H1 (cell line): ENCODE results near the gene PXDC1. TPM values are rescaled to one million over a fixed set of nuclear protein-coding genes. Genes with fewer than 3 reads are reported as not detected.

Experiments used
- CTCF ChIA-PET: fragments of 300-600 bp; sonication (Branson Sonifier 250); formaldehyde crosslinking; loops from one replicate; lab custom pipeline; 2021; ENCODE audit not compliant: partially characterized antibody; lab: Charles Lee
- POLR2A ChIA-PET: fragments of 300-600 bp; sonication (Branson Sonifier 250); formaldehyde crosslinking; loops from one replicate; lab custom pipeline; 2021; ENCODE audit warnings: inconsistent platforms; ENCODE audit not compliant: partially characterized antibody; lab: Charles Lee
- DNase-seq, 2 experiments: peaks; one replicate each; pipeline versions ENCODE4 v3.0.0 to v3.0.0-alpha.2; 2010 to 2022; ENCODE audit warnings: low spot score in 2 of 2, low read depth in 1 of 2, mixed read lengths in 1 of 2
- FAIRE-seq: peaks from 2 replicates; lab custom pipeline; 2011; peaks lifted over from hg19 to GRCh38; lab: Jason Lieb, UNC
- H2AFZ ChIP-seq: 2 replicates; pipeline ENCODE4 v1.8.1; 2012; ENCODE audit warnings: low read length, inconsistent platforms
- H2AK5ac ChIP-seq: 2 replicates; pipeline ENCODE4 v1.6.1; 2013; ENCODE audit warnings: low read depth, low read length
- H2BK120ac ChIP-seq: replicated peaks from 2 replicates; pipeline ENCODE3; 2013; ENCODE audit warnings: low read depth, low read length, inconsistent platforms
- H2BK12ac ChIP-seq: 2 replicates; pipeline ENCODE4 v1.6.1; 2013; ENCODE audit warnings: low read depth, low read length
- H2BK15ac ChIP-seq: 2 replicates; pipeline ENCODE4 v1.6.1; 2013; ENCODE audit warnings: low read length
- H2BK20ac ChIP-seq: 2 replicates; pipeline ENCODE4 v1.6.1; 2013; ENCODE audit warnings: low read length
- H2BK5ac ChIP-seq: 2 replicates; pipeline ENCODE4 v1.6.1; 2013; ENCODE audit warnings: low read depth, low read length
- H3K14ac ChIP-seq: 2 replicates; pipeline ENCODE4 v1.6.1; 2013; ENCODE audit warnings: inconsistent platforms; ENCODE audit not compliant: insufficient read length
- H3K18ac ChIP-seq: 2 replicates; pipeline ENCODE4 v1.6.1; 2013; ENCODE audit warnings: low read length; ENCODE audit errors: extremely low read depth
- H3K23ac ChIP-seq: 2 replicates; pipeline ENCODE4 v1.6.1; 2013; ENCODE audit warnings: inconsistent platforms; ENCODE audit not compliant: insufficient read length
- H3K23me2 ChIP-seq: 2 replicates; pipeline ENCODE4 v1.6.1; 2013; ENCODE audit warnings: low read depth, low read length
- H3K27ac ChIP-seq: 2 replicates; pipeline ENCODE4 v1.6.1; 2011; ENCODE audit warnings: low read depth, low read length, inconsistent platforms
- H3K27me3 ChIP-seq, 4 experiments: replicated peaks in 1 of 4; 1 replicate in 1 of 4; 2 replicates in 3 of 4; pipeline versions ENCODE4 v1.6.1 to v1.8.1; 2011 to 2013; ENCODE audit warnings: low read length in 3 of 4, mild to moderate bottlenecking in 3 of 4, inconsistent platforms in 2 of 4, mixed read lengths in 2 of 4, moderate library complexity in 1 of 4; ENCODE audit not compliant: control insufficient read depth in 3 of 4, insufficient read depth in 3 of 4; ENCODE audit errors: extremely low read depth in 1 of 4
- H3K36me3 ChIP-seq, 4 experiments: 2 replicates each; pipeline versions ENCODE4 v1.6.1 to v1.8.1; 2011 to 2013; ENCODE audit warnings: mild to moderate bottlenecking in 4 of 4, low read length in 3 of 4, moderate library complexity in 2 of 4, control low read depth in 1 of 4, inconsistent platforms in 1 of 4; ENCODE audit not compliant: insufficient read depth in 4 of 4, control insufficient read depth in 2 of 4
- H3K4ac ChIP-seq: replicated peaks from 2 replicates; pipeline ENCODE3; 2013; ENCODE audit warnings: low read length, low read depth, mixed read lengths, inconsistent platforms; ENCODE audit not compliant: insufficient read length
- H3K4me1 ChIP-seq, 4 experiments: replicated peaks in 1 of 4; 1 replicate in 1 of 4; 2 replicates in 3 of 4; pipeline versions ENCODE4 v1.6.1 to v1.8.1; 2011 to 2013; ENCODE audit warnings: low read length in 3 of 4, inconsistent platforms in 2 of 4, mixed read lengths in 1 of 4; ENCODE audit not compliant: insufficient read depth in 4 of 4, control insufficient read depth in 3 of 4
- H3K4me2 ChIP-seq, 2 experiments: 2 replicates each; pipeline versions ENCODE4 v1.6.1 to v1.8.1; 2011 to 2013; ENCODE audit warnings: low read depth in 2 of 2, low read length in 2 of 2, control low read depth in 1 of 2, inconsistent platforms in 1 of 2, mild to moderate bottlenecking in 1 of 2; ENCODE audit not compliant: insufficient read depth in 1 of 2
- H3K4me3 ChIP-seq, 4 experiments: fragments of 200-600, 300-600 bp in 1 of 4; sonication (generic), shearing (Covaris generic), sonication (Bioruptor Twin) in 1 of 4; 2 replicates each; pipeline versions ENCODE4 v1.5.1 to v1.8.1; 2011 to 2016; ENCODE audit warnings: low read length in 4 of 4, low read depth in 3 of 4, control low read depth in 2 of 4, inconsistent platforms in 2 of 4, mild to moderate bottlenecking in 2 of 4, mixed read lengths in 1 of 4, moderate library complexity in 1 of 4; ENCODE audit not compliant: insufficient read depth in 2 of 4; ENCODE audit errors: extremely low read depth in 1 of 4
- H3K56ac ChIP-seq: replicated peaks from 2 replicates; pipeline ENCODE3; 2013; ENCODE audit warnings: low read depth, mild to moderate bottlenecking, mixed read lengths, low read length, inconsistent platforms; ENCODE audit not compliant: insufficient read length
- H3K79me1 ChIP-seq: 2 replicates; pipeline ENCODE4 v1.6.1; 2013; ENCODE audit warnings: low read depth, low read length, control low read depth
- H3K79me2 ChIP-seq, 2 experiments: 2 replicates each; pipeline versions ENCODE4 v1.6.1 to v1.8.1; 2012 to 2013; ENCODE audit warnings: low read length in 2 of 2, mild to moderate bottlenecking in 2 of 2, inconsistent platforms in 1 of 2; ENCODE audit not compliant: insufficient read depth in 2 of 2, control insufficient read depth in 1 of 2
- H3K9ac ChIP-seq, 4 experiments: replicated peaks in 1 of 4; 1 replicate in 1 of 4; 2 replicates in 3 of 4; pipeline versions ENCODE4 v1.6.1 to v1.8.1; 2011 to 2013; ENCODE audit warnings: low read depth in 3 of 4, low read length in 3 of 4, control low read depth in 2 of 4, mild to moderate bottlenecking in 2 of 4, moderate library complexity in 2 of 4, inconsistent platforms in 1 of 4; ENCODE audit errors: extremely low read depth in 1 of 4
- H3K9me3 ChIP-seq, 2 experiments: 2 replicates each; pipeline versions ENCODE4 v1.6.1 to v1.8.1; 2012 to 2013; ENCODE audit warnings: mild to moderate bottlenecking in 2 of 2, moderate library complexity in 2 of 2, control low read depth in 1 of 2, inconsistent platforms in 1 of 2, low read depth in 1 of 2, low read length in 1 of 2, mixed read lengths in 1 of 2; ENCODE audit not compliant: insufficient read depth in 2 of 2
- H4K20me1 ChIP-seq, 2 experiments: replicated peaks in 1 of 2; 2 replicates each; pipeline versions ENCODE3 to v1.8.1; 2011 to 2013; ENCODE audit warnings: inconsistent platforms in 2 of 2, low read length in 2 of 2, mild to moderate bottlenecking in 1 of 2; ENCODE audit not compliant: insufficient read depth in 2 of 2, control insufficient read depth in 1 of 2
- H4K5ac ChIP-seq: 2 replicates; pipeline ENCODE4 v1.6.1; 2013; ENCODE audit warnings: low read length, low read depth, mixed read lengths, inconsistent platforms; ENCODE audit not compliant: insufficient read length
- H4K8ac ChIP-seq: 2 replicates; pipeline ENCODE4 v1.8.0; 2013; ENCODE audit warnings: mild to moderate bottlenecking, moderate library complexity, low read length, inconsistent platforms; ENCODE audit not compliant: insufficient read depth; ENCODE audit errors: extremely low read depth
- H4K91ac ChIP-seq: replicated peaks from 2 replicates; pipeline ENCODE3; 2013; ENCODE audit warnings: low read length, mixed read lengths, inconsistent platforms; ENCODE audit not compliant: insufficient read length
- PHF8 ChIP-seq: fragments of 200-600 bp; sonication (generic); conservative IDR thresholded peaks from 2 replicates; pipeline ENCODE4 v1.7.1; 2012; ENCODE audit warnings: low read depth, mild to moderate bottlenecking, inconsistent platforms, low read length, moderate library complexity
- WGBS, 2 experiments: shearing (Covaris generic) in 1 of 2; methylation state at CpG; one replicate each; pipeline versions ENCODE4 v1.1.6 to v1.1.7; 2013 to 2015; ENCODE audit warnings: low lambda C conversion rate in 2 of 2, mixed read lengths in 2 of 2, inconsistent platforms in 1 of 2, low coverage in 1 of 2, missing lambda C conversion rate in 1 of 2; ENCODE audit not compliant: insufficient replicate concordance in 2 of 2, insufficient coverage in 1 of 2, insufficient read length in 1 of 2; ENCODE audit errors: extremely low coverage in 1 of 2, missing lambda C conversion rate in 1 of 2; 5-methylcytosine and 5-hydroxymethylcytosine counted together
- polyA plus RNA-seq, 7 experiments: library from polyadenylated mRNA; depleted of rRNA in 3 of 7; stranded (reverse) in 5 of 7; unstranded in 2 of 7; fragments of >200 nt in 5 of 7; fragments of 200-250 nt in 2 of 7; gene quantifications; 1 replicate in 5 of 7; 2 replicates in 1 of 7; 4 replicates in 1 of 7; pipeline versions ENCODE4 v1.2.1 to v1.2.3, GENCODE V29; 2011 to 2013; ENCODE audit warnings: missing spikeins in 2 of 7, mixed read lengths in 2 of 7
- total RNA-seq: library from RNA; stranded (reverse); fragmentation: NEBNext Ultra II Directional; extraction: Animal tissue kit (Norgen Biotek cat#: 25700); gene quantifications from 2 replicates; pipeline ENCODE4 v1.2.1, GENCODE V29; 2021

PXDC1 gene
- total and polyA plus RNA-seq, 2 of the 8 experiments (the other 6 are each of a cell fraction or from before 2014, with no cell fraction given), result 1.7 to 2.0 TPM

GRCh38 chr6:3735029-3735605 is 16.4 kb downstream of the PXDC1 start:
- Histone ChIP-seq H2BK20ac (no peak overlapping the region), H4K5ac (no peak overlapping the region), H3K79me1 (no peaks in the 10 kb centered on the region), H3K4ac (no peak overlapping the region), H3K9ac (no peak overlapping the region), H3K9me3 (peaks cover 0 to 6% of the 10 kb centered on the region in 2 experiments; a peak in 2 of 4 replicates), H2BK5ac (no peak overlapping the region), H4K20me1 (no peaks in the 10 kb centered on the region), H3K14ac (no peak overlapping the region), H2BK15ac (no peak overlapping the region), H3K27me3 (no peaks in the 10 kb centered on the region), H2BK12ac (no peak overlapping the region), H3K4me1 (peaks cover 0 to 8% (median 4%) of the 10 kb centered on the region in 4 experiments; a peak in 5 of 7 replicates), H3K79me2 (no peaks in the 10 kb centered on the region), H3K56ac (no peak overlapping the region), H4K91ac (no peak overlapping the region), H2AFZ (no peak overlapping the region), H3K36me3 (no peaks in the 10 kb centered on the region), H2BK120ac (no peak overlapping the region), H3K27ac (no peak overlapping the region), H3K23me2 (no peaks in the 10 kb centered on the region), H3K4me2 (no peak overlapping the region), H3K23ac (no peak overlapping the region), H3K18ac (no peak overlapping the region), H2AK5ac (no peak overlapping the region), H4K8ac (no peak overlapping the region), H3K4me3 (no peak overlapping the region)
- WGBS, 2 experiments, result 86% methylated on average over 5 of the region's 5 CpGs; no CpG with 5 or more reads in 1 of the 2 experiments
- ChIA-PET POLR2A (no interaction called here), CTCF (interaction anchor here (1.0 to 9.0 kb wide), 8 partner anchors 12 to 454 kb away, joined by 3 to 58 read pairs (median 3); no protein-coding TSS in a partner anchor)
- FAIRE-seq (no peak), DNase-seq (no peak)
- TF ChIP-seq PHF8, result no peak
